Heart left ventricle (tissue), 13 donors: ENCODE measurements around the gene CKB.

Source experiments
- POLR2A ChIP-seq, 2 donors: fragments of 450-650 bp; IDR thresholded peaks; one replicate each; pipeline ENCODE4 v1.6.1; 2017; ENCODE audit warnings: antibody characterized with exemption in 2 of 2, mild to moderate bottlenecking in 2 of 2, moderate library complexity in 2 of 2
- TF ChIP-seq, protein P1 (sequence below), 12 donors: fragments of 200-600 bp; sonication (generic) in 4 of 12; IDR thresholded peaks; one replicate each; pipeline versions ENCODE4 v1.5.0 to v1.8.0; 2018 to 2022; ENCODE audit warnings: antibody characterized with exemption in 12 of 12, mild to moderate bottlenecking in 5 of 12
- donor health status: ischemic (EF 13 %, LVEDD 7.1; RV severe dilation, severe dysfunction).
- donor health status: DM: no; HTN: yes; CAD: no.
- donor health status: DM: no; HTN: no; CAD: no.
- donor health status: ischemic (EF 25% LVEDD 6.9; RV normal size, moderate dysfunction).
- donor health status: ischemic (EF 25% LVEDD 5.7; RV mildly dilated, moderate dysfunction).
- donor health status: ischemic (EF 35%, LVEDD 5.7; RV mildly dilated, moderate dysfunction).
- donor health status: nonischemic (EF 11% LVEDD 7.7; RV severe dilation, severe dysfunction).
- donor health status: DM: yes; HTN: yes; CAD: no.
- donor health status: PGD.
- donor health status: ischemic (EF 29% LVEDD 5.4; RV normal size, mild dysfunction).
- donor health status: nonischemic (EF 23%, LVEDD 6.1; RV moderate dilation, normal function).

GRCh38 chr14:103541709-103542604 is 19.3 kb upstream of the CKB start:
- TF ChIP-seq POLR2A (IDR thresholded peaks at IDR 0.05) = no peak
- TF ChIP-seq, protein P1, sequence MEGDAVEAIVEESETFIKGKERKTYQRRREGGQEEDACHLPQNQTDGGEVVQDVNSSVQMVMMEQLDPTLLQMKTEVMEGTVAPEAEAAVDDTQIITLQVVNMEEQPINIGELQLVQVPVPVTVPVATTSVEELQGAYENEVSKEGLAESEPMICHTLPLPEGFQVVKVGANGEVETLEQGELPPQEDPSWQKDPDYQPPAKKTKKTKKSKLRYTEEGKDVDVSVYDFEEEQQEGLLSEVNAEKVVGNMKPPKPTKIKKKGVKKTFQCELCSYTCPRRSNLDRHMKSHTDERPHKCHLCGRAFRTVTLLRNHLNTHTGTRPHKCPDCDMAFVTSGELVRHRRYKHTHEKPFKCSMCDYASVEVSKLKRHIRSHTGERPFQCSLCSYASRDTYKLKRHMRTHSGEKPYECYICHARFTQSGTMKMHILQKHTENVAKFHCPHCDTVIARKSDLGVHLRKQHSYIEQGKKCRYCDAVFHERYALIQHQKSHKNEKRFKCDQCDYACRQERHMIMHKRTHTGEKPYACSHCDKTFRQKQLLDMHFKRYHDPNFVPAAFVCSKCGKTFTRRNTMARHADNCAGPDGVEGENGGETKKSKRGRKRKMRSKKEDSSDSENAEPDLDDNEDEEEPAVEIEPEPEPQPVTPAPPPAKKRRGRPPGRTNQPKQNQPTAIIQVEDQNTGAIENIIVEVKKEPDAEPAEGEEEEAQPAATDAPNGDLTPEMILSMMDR (IDR thresholded peaks at IDR 0.05) = peak in 1 of 12 donors; percentile 7
